NB4 (cell line): ENCODE results near the gene SLC25A43.

ENCODE experiments used
- CTCF ChIP-seq: IDR thresholded peaks from one replicate; pipeline ENCODE4 v1.5.1; 2012; ENCODE audit warnings: low read depth, low read length
- MAX ChIP-seq: IDR thresholded peaks from 2 replicates; pipeline ENCODE4 v1.6.1; 2011; ENCODE audit warnings: low read depth, low read length
- MYC ChIP-seq: IDR thresholded peaks from 2 replicates; pipeline ENCODE4 v1.6.1; 2011; ENCODE audit warnings: low read depth, low read length
- POLR2A ChIP-seq: IDR thresholded peaks from 2 replicates; pipeline ENCODE4 v1.6.1; 2011; ENCODE audit warnings: mild to moderate bottlenecking; ENCODE audit not compliant: insufficient read length; ENCODE audit errors: extremely low read depth

DNA sequence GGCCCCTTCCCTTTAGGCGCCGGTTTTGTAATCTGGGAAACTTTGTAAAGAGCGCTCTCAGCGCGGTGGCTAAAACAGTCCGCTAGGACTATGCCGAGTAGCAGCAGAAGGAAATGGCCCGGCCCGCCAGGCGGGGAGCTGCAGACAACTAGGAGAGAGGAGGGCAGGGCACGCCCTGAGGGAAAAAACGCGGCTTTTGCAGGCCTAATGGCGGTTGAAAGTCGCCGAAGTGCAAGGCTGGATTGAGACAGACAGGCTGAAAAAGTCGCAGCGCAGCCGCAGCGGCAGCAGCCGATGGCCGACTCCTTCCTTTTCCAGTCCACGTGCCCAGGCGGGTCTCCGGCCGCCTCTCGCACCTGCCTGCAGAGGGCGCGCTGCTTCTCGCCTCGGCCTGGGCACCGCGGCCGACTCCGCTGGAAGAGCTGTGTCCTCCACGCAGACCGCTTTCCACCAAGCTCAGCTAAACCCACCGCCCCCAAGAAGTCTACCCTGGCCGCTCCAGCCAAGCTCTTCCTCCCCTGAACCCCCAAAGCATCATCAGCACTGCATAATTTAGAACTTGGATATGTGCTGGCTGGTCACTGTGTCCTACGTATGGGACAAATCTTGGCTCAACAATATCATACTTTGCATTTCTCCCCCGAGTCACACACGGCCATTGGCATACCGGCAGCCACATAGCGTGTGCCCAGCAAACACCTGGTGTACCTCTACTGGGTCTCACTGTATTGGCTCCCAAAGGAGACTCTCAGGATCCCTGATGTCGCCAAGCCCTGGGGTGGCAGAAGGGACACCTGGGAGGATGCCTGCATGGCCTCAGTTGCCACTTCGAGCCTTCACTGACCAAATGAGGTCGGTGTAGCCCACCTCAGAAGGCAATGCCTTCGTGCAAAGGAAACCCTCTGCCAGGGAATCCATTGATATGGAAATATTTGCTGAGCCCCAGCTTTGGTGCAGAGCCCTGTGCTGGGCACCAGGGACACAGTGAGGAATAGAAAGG is 83.6 kb downstream of the SLC25A43 start:
- TF ChIP-seq POLR2A (peak; percentile 42), CTCF (peak; percentile 55), MYC (peak; percentile 99), MAX (peak; percentile 96)
